NCI-H1048 (cell line): ENCODE measurements around the gene ZNF511.
A peak's percentile ranks its signal among the peaks of the same experiment; 100 is the strongest.
"Not testable (repeated sequence)": the region's sequence is repeated elsewhere in the genome, so short reads cannot be mapped to it uniquely, and the experiment has no call there.

Source experiments
- DNase-seq: peaks from one replicate; lab custom pipeline; 2025; lab: John Stamatoyannopoulos, UW

The ZNF511 gene

DNA sequence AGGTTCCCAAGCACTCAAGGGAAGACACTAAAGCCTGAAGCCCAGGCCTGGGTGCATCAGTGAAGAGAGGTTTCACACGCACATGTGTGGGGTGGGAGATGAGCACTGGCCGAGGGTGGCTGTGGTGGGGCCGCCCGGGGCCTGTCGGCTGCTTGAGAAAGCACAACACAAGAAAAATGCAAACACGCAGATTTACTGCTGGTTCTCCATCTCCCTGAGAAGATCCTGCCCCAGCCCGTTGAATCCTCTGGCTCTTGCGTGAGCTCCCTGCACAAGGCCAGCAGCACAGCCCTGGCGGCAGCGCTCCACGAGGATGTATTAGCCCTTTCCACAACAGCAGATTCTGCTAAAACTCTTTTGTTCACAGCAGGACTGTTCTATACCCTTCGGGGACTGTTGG lies 6.2 kb downstream of the ZNF511 start:
- no peak for DNase-seq

DNA sequence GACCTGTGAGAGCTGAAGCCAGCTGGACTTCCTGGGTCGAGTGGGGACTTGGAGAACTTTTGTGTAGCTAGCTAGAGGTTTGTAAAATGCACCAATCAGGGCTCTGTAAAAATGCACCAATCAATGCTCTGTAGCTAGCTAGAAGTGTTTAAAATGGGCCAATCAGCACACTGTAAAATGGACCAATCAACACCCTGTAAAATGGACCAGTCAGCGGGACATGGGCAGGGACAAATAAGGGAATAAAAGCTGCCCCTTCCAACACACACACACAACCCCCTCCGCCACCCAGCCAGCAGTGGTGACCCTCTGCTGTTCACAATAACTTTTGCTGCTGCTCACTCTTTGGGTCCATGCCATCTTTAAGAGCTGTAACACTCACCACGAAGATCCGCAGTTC lies 7.1 kb downstream of the ZNF511 start:
- no peak for DNase-seq

DNA sequence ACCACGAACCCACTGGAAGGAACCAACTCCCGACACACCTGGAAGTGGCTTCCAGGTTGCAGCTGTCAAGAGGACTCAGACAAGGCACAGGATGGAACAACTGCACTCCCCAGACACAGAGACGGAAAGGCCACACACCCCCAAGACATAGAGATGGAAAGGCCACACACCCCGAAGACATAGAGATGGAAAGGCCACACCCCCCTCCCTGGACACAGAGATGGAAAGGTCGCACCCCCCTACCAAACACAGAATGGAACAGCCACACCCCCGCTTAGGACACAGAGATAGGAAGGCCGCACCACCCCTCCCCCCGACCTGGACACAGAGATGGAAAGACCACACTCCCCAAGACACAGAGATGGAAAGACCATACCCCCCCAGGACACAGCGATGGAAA lies 7.6 kb downstream of the ZNF511 start:
- DNase-seq = no peak

DNA sequence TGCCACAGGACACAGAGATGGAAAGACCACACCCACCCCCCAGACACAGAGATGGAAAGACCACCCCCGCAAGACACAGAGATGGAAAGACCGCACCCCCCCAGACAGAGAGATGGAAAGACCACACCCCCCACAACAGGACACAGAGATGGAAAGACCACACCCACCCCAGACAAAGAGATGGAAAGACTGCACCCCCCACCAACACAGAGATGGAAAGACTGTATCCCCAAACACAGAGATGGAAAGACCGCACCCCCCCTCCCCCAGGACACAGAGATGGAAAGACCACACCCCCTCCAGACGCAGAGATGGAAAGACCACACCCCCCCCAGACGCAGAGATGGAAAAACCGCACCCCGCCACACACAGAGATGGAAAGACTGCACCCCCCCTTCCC lies 8.0 kb downstream of the ZNF511 start:
- no peak for DNase-seq

DNA sequence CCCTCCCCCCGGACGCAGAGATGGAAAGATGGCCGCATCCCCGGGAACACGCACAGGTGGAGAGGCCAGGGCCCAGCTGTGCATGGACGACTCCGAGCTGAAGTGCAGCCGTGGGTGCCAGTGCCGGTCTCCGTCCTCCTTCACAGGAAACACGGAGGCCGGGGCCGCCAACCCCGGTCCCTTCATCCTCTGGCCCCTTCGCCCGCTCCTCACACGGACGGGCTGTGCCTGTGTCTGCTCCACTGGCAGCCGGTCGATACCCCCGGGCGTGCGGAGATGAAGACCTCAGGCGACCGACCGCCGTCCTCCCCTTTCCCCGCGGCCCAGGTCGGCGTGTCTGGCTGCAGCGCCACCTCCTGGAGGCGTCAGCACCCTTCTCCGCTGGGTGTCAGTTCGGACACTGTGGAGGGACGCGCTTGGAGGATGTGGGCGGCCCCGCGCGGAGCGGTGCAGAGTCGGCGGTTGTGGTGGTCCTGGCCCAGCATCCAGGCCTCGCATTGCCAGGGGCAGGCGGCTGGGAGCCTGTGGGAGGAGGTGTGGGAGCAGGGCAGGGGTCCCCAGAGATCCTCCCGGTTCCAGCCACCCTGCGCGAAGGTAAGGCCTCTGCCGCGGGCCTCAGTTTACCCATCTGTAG lies 9.9 kb downstream of the ZNF511 start:
- DNase-seq = no peak

DNA sequence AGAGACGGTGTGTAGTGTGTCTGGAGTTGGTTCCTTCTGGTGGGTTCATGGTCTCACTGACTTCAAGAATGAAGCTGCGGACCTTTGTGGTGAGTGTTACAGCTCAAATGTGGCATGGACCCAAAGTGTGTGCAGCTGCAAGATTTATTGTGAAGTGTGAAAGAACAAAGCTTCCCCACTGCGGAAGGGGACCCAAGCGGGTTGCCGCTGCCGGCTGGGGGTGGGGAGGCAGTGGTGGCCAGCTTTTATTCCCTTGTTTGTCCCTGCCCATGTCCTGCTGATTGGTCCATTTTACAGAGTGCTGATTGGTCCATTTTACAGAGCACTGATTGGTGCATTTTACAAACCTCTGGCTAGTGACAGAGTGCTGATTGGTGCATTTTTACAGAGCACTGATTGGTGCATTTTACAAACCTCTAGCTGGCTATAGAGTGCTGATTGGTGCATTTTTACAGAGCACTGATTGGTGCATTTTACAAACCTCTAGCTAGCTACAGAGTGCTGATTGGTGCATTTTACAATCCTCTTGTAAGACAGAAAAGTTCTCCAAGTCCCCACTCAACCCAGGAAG lies 12.2 kb downstream of the ZNF511 start:
- DNase-seq = not testable (repeated sequence)

DNA sequence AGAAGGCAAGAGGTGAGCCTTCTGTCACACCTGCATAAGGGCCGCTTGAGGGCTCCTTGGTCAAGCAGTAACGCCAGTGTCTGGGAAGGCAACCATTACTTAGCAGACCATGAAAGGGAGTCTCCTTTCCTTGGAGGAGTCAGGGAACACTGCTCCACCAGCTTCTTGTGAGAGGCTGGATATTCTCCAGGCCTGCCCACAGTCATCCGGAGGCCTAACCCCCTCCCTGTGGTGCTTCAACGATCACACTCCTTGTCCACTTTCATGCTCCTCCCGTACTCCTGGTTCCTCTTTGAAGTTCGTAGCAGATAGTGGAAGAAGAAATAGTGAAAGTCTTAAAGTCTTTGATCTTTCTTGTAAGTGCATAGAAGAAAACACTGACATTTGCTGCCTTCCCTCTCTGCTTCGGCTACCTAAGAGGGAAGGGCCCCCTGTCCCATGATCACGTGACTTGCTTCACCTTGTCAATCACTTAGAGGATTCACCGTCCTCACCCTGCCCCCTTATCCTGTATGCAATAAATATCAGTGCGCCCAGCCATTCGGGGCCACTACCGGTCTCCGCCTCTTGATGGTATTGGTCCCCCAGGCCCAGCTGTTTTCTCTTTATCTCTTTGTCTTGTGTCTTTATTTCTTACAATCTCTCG lies 13.5 kb downstream of the ZNF511 start:
- not testable (repeated sequence) for DNase-seq

DNA sequence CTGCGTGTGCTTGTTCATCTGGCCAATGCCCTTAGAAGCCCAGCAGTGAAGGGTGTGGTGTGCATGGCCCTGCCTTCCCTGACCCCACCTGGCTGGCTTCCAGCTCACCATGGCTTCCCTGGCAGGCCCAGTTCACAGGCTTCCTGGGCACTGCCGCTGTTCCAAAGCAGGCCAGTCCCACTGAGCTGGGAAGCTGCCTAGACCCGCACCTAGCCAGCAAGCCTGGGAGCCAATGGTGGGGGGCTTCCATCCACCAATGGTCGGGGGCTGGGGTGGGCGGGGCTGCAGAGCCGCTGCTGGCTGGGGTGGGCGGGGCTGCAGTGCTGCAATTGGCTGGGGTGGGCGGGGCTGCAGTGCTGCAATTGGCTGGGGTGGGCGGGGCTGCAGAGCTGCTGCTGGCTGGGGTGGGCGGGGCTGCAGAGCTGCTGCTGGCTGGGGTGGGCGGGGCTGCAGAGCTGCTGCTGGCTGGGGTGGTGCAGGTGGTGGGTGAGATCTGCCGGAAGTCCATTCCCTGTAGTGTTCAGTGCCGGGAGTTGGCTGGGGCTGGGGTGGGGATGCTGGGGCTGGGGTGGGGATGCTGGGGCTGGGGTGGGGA lies 15.6 kb downstream of the ZNF511 start:
- DNase-seq = peak; percentile 49

DNA sequence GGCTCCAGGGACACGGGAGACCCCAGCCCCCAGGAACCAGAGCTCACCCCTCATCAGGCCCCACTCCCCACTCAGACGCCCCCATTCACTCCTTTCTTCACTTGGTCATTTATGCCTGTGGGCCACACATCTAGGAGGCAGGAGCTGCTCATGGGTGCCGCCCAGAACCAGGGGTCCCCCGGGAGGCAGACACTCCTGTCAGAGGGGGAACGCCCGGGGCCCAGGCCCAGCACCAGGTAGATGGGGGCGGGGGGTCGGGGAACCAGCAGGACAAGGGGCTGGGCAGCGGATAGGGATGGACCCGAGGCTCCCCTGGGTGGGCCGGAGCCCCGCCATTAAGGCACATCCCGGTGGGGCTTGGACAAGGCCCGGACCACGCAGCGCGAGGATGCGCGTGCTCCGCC lies 16.1 kb downstream of the ZNF511 start:
- no peak for DNase-seq

DNA sequence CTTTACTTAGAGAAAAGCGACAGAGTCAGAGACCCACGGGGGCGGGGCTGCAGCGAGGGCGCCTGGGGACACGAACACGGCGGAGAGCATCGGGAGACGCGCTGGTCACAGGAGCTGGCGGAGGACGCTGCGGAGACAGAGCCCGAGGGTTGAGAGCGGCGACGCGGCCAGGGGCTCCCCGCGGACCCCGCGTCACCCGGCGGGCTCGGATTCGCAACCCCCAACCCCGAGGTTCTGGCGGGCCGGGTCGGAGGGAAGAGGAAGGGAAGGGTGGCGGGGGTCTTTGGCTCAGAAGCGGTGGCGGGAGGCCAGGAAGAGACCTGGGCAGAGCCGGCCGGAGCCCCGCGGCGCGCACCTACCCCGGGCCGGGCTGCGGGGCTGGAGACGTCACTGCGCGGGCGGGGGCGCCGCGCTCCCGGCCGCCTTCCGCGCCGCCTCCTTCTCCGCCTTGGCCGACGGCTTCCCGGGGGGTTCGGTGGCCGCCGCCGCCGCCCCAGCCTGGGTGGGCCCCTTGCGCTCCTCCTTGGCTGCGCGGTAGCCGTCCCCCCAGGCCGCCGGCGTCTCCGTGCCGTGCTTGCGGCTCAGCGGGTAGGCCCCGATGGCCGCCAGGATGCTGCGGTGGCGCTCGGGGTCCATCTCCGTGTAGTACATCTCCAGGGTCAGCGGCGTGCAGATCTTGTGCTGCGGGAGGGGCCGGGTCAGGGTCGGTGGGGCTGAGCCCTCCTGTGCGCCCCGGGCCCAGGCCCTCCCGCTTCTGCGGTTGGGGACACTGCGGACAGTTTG lies 16.9 kb downstream of the ZNF511 start:
- DNase-seq = no peak

DNA sequence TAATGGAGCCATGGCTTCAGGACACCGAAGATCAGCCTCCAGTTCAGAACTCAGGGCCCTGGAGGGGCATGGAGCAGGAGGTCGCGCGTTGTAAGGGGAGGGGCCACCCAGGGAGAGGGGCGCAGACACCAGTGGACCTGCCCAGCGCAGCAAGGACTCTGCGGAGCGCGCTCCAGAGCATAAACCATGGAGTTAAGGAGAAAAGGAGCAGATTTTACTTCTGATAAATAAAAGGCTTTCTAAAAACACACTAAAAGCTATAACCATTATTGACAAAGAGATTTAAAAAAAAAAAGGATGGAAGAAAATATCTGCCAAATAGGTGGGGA lies 17.5 kb downstream of the ZNF511 start:
- DNase-seq = no peak

DNA sequence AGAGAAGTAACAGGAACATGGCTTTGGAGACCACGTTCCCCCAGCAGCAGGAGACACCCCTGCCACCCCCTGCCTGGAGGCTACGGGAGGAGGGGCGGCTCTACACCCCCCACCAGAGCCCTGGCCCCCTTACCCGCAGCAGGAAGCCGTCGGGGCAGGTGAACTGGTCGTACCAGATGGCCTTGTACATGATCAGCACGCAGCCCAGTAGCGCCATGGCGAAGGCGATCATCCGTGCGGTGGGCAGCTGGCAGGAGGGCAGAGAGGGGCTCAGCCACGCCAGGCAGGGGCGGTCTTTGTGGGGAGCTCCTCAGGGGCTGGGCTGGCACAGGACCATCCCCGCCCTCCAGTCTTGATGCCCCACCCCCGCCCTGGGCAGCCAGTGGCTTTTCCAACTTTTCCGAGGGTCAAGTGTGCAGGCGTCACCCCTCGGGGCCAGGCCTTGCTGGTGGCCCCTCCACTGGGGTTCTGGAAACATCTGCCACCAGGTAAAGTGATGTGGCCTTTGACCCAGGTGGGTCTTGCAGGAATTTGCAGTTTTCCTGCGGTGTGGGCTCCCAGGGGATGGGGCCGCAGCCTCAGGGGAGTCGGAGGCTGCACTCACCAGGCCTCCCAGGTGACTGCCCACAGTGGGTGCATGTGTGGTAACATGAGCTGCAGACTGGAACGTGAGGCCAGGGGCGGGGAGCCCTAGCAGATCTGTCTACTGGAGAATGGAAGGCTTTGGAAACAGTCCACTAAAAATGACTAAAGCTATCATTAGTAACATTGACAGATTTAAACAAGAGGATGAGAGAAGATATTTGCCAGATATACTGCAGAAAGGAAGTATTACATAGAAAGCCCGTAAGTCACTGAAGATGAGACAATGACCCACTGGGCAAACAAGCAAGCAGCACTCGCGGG lies 18.3 kb downstream of the ZNF511 start:
- no peak for DNase-seq

DNA sequence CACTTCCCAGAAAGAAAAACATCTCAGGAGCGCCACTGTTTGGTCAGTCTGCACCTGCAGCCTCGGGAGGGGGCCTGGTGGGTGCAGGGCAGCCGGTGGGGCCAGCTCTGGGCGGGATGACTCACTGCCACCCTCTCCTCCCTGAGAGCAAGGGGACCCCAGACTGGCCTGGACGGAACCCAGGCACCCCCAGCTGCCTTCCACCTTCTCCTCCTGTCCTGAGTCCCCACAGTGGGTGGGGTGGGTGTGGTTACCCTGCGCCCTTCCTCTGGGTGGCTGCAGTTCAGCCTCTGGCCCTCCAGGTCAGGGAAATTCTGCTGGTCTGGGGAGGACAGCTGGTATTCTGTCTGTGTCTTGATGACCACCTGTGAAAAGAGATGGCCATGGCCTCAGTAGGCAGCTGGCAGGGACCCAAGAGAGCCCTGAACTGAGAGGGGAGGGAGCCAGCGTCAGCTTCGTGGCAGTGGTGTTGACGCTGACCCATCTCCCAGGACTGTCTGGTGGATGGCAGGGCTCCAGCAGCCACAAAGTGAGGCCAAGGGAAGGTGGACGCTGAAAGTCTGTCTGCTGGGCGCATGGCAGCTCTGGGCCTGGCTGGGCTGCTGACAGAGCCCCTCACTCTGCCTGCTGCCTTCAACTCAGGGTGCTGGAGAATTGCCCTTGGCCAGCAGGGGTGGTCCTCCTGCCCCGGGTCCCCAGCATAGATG lies 19.1 kb downstream of the ZNF511 start:
- DNase-seq = no peak

DNA sequence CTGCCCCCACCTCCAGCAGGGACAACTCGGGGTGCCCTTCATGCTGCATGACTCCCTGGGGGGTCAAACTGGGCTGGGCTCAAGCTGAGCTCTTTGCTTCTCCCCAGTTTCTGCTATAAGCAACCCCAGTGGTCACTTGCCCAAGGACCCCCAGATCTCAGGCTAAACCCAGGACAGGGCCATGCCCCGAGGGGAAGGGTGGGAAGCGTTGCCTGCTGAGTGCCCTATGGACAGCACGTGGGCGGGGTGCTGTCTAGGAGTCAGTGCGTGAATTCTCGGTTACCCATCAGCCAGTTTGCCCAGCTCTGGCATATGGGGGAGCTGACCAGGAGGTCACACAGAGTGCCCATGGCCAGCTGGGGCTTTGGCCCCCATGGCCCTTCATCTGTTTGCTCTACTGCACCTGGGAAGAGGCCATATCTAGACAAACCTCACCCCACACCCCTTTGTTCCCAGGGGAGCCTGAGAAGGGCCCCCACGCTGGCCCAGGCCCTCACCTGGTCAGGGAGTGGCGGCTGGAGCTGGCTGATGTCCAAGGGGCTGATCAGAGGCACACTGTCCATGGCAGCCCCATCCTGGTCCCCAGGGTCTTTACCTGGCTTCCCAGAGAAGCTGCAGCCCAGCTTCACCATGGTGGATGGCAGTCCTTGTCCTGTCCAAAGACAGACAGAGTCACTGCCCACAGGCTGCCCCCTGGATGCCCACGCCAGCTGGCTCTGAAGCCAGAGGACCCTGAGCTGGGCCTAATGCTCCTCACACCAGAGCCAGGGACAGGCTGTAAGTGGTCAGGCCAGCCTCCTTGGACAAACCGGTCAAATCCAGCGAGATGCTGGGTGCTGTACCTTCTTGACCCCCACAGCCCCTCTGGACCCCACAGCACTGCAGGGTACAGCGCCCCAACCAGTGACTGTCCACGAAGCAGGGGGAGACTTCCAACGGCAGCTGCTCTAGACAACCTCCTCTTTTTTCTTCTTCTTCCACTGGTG lies 19.9 kb downstream of the ZNF511 start:
- no peak for DNase-seq

DNA sequence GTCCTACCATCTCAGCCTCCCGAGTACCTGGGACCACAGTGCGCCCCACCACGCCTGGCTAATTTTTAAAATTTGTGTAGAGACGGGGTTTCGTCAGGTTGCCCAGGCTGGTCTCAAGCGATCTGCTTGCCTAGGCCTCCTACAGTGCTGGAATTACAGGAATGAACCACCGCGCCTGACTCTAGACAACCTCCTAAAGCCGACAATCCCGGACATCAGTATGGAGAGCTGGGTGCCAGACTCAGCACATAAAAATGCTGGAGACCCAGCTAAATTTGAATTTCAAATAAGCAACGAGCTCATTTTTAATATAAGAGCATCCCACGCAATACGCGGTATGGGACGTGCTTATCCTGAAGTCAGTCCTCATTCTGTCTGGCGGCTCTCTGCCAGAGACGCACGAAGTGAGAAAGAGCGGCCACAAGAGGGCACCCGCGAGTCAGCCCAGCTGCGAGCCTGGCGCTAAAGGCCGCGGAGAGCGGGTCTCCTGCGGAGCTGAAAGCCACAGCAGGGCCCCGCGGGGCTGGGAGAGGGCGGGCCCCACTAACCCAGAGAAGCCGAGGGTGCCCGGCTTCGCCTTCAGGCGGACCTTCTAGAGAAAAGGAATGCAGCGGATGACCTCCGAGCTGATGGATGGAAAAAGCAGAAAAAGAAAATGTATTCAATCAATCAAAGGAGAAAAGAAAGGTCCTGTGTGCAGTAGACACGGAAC lies 20.9 kb downstream of the ZNF511 start:
- peak; percentile 67 for DNase-seq

DNA sequence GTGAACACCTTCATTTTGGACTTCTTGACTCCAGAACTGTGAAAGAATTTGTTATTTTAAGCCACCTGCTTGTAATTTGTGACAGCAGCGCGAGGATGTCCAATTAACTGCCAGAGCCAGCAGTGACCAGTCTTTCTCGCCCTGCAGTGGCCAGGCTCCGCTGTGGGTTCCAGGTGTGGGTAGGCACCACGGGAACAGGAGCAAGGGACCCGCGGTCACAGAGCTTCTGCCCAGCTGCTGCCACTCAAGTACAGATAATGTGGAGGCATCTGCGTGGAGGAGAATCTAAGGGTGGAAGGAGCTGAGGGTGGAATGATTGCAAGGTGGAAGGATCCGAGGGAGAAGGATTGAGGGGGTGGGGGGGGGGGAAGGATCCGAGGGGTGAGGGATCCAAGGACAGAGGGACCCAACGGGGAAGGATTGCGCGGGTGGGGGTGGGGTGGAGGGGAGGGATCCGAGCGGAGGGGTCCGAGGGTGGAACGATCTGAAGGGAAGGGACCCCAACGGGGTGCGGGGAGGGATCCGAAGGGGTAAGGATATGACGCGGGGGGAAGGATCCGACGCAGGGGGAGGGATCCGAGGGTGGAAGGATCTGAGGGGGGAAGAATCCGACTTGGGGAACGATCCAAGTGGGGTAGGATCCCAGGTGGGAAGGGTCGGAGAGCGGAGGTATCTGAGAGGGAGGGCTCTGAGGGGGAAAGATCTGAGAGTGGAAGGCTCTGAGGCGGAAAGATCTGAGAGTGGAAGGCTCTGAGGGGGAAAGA lies 24.4 kb downstream of the ZNF511 start:
- no peak for DNase-seq

DNA sequence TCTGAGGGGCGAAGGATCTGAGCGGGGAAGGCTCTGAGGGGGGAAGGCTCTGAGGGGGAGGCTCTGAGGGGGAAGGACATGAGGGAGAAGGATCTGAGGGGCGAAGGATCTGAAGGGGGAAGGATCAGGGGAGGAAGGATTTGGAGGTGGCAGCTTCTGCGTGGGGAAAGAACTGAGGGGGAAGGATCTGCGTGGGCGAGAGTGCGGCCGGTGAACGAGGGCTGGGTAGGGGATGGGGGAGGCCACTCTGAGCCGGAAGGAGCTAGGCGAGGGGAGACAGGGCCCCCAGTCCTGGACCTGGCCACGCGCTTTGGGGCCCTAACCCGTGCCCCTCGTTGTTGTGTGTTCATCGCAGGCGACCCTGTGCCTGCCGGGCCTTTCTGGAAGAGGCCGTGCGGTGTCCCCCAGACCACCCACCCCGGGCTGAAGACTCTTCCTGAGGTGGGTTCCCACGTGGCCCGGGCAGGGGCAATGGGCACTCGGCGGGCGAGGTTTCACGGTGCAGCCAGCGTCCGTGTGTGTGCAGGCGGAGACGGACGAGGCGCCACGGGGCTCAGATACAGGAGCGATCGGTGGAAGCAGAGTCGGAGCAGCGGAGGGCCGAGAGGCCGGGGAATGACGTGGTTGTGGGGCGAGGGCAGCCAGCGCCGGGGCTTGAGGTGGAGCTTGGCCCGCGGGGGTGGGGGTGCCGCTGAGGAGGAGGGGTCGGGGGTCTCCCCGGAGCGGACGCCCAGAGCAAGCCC lies 26.0 kb downstream of the ZNF511 start:
- DNase-seq = no peak
